ENCODE measurements around the gene FBN3.

DNA sequence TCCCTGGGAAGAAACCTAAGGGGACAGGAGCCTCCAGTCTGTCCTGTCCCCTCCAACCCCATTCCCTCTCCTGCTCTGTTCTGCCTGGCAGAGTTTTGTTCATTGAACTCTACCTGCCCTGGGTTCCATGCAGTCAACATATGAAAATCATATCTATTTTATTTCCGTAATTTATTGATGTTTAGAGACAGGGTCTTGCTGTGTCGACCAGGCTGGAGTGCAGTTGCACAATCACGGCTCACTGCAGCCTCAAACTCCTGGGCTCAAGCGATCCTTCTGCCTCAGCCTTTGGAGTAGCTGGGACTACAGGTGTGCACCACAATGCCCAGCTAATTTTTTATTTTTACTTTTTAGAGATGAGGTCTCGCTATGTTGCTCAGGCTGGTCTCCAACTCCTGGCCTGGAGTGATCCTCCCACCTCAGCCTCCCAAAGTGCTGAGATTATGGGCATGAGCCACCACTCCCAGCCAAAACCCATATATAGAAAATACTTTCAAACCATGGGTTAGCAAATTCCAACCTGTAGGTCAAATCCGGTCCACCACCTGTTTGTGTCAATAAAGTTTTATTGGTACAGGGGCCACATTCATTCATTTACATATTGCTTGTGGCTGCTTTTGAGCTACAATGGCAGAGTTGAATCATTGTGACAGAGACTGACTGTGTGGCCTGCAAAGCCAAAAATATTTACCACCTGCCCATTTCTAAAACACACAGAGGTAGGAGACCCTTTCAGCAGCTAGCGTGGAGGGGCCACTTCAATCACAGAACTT is 39.3 kb downstream of the FBN3 start:
- TF ChIP-seq YY1 (IDR thresholded peaks at IDR 0.05; ENCODE audit: insufficient read depth, insufficient read length) = no peak
- no peak for TF ChIP-seq SUZ12 (IDR thresholded peaks at IDR 0.05; ENCODE audit: extremely low read depth, insufficient read depth, insufficient read length)

Measured in NT2/D1 (cell line).